Prostate gland (tissue), 2 donors: Measurements from ENCODE around the gene ATG4B. TPM values are rescaled to one million over a fixed set of nuclear protein-coding genes. Genes with fewer than 3 reads are reported as not detected.

Experiments used
- DNase-seq: peaks from one replicate; pipeline ENCODE4 v3.0.0-alpha.2; 2019; ENCODE audit warnings: low spot score
- H3K27ac ChIP-seq, 2 donors: fragments of 200-600 bp; sonication (generic); 2 replicates each; pipeline ENCODE4 v1.5.1; 2017 to 2019
- H3K27me3 ChIP-seq: fragments of 200-600 bp; sonication (generic); replicated peaks from 2 replicates; pipeline ENCODE4 v1.5.1; 2019; ENCODE audit not compliant: insufficient read depth
- H3K36me3 ChIP-seq, 2 donors: fragments of 200-600 bp; sonication (generic); 1 replicate in 1 of 2; 2 replicates in 1 of 2; pipeline versions ENCODE4 v1.5.1 to v1.8.1; 2017 to 2019
- H3K4me1 ChIP-seq: fragments of 200-600 bp; sonication (generic); replicated peaks from 2 replicates; pipeline ENCODE4 v1.5.1; 2019
- H3K4me3 ChIP-seq, 2 donors: fragments of 200-600 bp; sonication (generic); 2 replicates each; pipeline ENCODE4 v1.5.1; 2017 to 2019
- H3K9me3 ChIP-seq: fragments of 200-600 bp; sonication (generic); 2 replicates; pipeline ENCODE4 v1.5.1; 2017
- CTCF ChIP-seq, 4 experiments: fragments of 200-600 bp in 2 of 4; fragments of 450-650 bp in 2 of 4; sonication (generic) in 2 of 4; IDR thresholded peaks; 1 replicate in 3 of 4; 2 replicates in 1 of 4; pipeline ENCODE4 v1.5.1; 2016 to 2019; ENCODE audit warnings: antibody characterized with exemption in 4 of 4, mild to moderate bottlenecking in 2 of 4, moderate library complexity in 2 of 4
- POLR2A ChIP-seq: fragments of 450-650 bp; IDR thresholded peaks from one replicate; pipeline ENCODE4 v1.6.1; 2016; ENCODE audit warnings: antibody characterized with exemption, mild to moderate bottlenecking
- POLR2AphosphoS5 ChIP-seq: sonication (generic); formaldehyde crosslinking; IDR thresholded peaks from one replicate; pipeline ENCODE4 v1.6.1; 2017; ENCODE audit warnings: antibody characterized with exemption
- WGBS: methylation state at CpG from one replicate; pipeline ENCODE4 v1.1.5; 2018; 5-methylcytosine and 5-hydroxymethylcytosine counted together
- intact Hi-C: fragments of 100-400 bp; cut with DNase I; formaldehyde crosslinking; loops from one replicate; pipeline ENCODE4 v1.14.2; 2022
- total RNA-seq, 2 donors: library from RNA; depleted of rRNA; stranded (reverse); fragments of >200 nt; gene quantifications; one replicate each; pipeline ENCODE4 v1.1.0, GENCODE V29; 2016

ATG4B gene
- total RNA-seq, 2 donors from 2014 or later = 63.9 to 162 TPM

- 97% methylated on average over 4 of the region's 4 CpGs for WGBS
- Histone ChIP-seq H3K36me3 (no peaks in the 10 kb centered on the region), H3K4me3 (no peak overlapping the region), H3K27ac (no peak overlapping the region), H3K27me3 (no peaks in the 10 kb centered on the region), H3K9me3 (no peaks in the 10 kb centered on the region), H3K4me1 (no peaks in the 10 kb centered on the region)
- no peak for TF ChIP-seq POLR2AphosphoS5
- TF ChIP-seq CTCF (IDR thresholded peaks at IDR 0.05) = no peak
- TF ChIP-seq POLR2A = no peak
- no peak for DNase-seq
- intact Hi-C loops = no loop called here
These were observed 58.2 kb downstream of the ATG4B start for GRCh38 chr2:241695651-241696050.

DNA sequence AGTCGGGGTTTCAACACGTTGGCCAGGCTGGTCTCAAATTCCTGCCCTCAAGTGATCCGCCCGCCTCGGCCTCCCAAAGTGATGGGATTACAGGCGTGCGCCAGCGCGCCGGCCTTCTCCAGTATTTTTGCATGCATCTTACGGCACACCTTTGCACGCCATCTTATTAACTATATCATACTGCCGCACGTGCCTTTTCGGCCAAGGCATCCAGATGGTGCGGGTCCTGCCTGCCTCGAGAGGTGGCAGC lies 63.6 kb downstream of the ATG4B start:
- TF ChIP-seq POLR2A = no peak
- TF ChIP-seq CTCF (IDR thresholded peaks at IDR 0.05) = peak in 3 of 4 experiments; percentile 32 to 71 (median 65)
- peak; percentile 79 for TF ChIP-seq POLR2AphosphoS5
- Histone ChIP-seq H3K27ac (peak overlapping the region; percentile 89 to 90), H3K36me3 (peaks cover 0 to 2% of the 10 kb centered on the region in 2 donors), H3K4me1 (peaks cover 7% of the 10 kb centered on the region), H3K27me3 (no peaks in the 10 kb centered on the region), H3K4me3 (peak overlapping the region; percentile 92 to 96), H3K9me3 (no peaks in the 10 kb centered on the region)
- intact Hi-C loops = loop anchor here (5.0 kb wide), 1 partner anchor 181 kb away; no protein-coding TSS in a partner anchor
- WGBS = 5% methylated on average over 17 of the region's 17 CpGs
- no peak for DNase-seq

DNA sequence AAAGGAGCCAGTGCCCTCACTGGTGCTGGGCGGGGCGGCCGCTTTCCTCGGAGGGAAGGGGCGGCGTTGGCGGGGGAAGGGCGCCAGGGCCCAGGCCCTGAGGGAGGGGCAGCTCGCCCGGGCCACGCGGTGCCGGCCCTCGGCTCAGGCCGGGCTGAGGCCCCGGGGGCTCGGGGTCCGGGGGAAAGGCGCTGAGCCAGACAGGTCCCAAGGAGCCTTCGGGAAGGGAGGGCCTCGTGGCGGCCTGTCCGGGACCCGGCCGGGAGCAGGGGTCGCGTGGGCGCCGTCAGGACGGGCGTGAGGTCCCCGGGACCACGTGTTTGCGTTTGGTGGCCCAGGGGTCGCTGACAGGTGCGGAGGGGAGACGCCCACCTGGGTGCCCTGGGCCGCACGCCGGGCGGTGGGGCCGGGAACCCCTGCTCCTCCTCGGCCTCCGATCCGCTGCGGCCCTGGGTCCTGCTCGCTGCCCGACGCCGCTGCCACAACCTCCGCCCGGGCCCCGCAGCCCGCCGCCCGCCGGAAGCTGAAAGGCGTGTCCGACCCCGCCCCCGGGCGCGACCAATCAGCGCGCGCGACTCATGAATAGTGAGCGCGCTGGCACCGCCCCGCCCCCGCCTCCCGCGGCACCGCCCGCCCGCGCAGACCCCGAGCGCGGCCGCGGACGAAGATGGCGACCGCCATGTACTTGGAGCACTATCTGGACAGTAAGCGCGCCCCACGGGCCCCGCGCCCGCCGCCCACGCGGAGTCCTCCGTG lies 64.1 kb downstream of the ATG4B start, which contains the start of gene ING5:
ING5 (plus strand) TSS at position 641 of the 756 bp plus-strand sequence; CDS start at position 668, 27 bp downstream.
- TF ChIP-seq POLR2AphosphoS5 = peak; percentile 3
- TF ChIP-seq POLR2A = peak; percentile 51
- no peak for TF ChIP-seq CTCF (IDR thresholded peaks at IDR 0.05)
- H3K27ac ChIP-seq = peak within 1 kb of the TSS; percentile 89 to 90
- no peaks in the 10 kb centered on the region for H3K9me3 ChIP-seq
- WGBS = 1% methylated on average over 16 of the region's 96 CpGs
- intact Hi-C loops = loop anchor here (5.0 kb wide), 1 partner anchor 181 kb away; no protein-coding TSS in a partner anchor
- peak within 1 kb of the TSS; percentile 92 to 96 for H3K4me3 ChIP-seq
- H3K27me3 ChIP-seq = no peaks in the 10 kb centered on the region
- peaks cover 7% of the 10 kb centered on the region for H3K4me1 ChIP-seq
- peak; percentile 96 for DNase-seq
- H3K36me3 ChIP-seq = peaks cover 0 to 4% of the 10 kb centered on the region in 2 donors

DNA sequence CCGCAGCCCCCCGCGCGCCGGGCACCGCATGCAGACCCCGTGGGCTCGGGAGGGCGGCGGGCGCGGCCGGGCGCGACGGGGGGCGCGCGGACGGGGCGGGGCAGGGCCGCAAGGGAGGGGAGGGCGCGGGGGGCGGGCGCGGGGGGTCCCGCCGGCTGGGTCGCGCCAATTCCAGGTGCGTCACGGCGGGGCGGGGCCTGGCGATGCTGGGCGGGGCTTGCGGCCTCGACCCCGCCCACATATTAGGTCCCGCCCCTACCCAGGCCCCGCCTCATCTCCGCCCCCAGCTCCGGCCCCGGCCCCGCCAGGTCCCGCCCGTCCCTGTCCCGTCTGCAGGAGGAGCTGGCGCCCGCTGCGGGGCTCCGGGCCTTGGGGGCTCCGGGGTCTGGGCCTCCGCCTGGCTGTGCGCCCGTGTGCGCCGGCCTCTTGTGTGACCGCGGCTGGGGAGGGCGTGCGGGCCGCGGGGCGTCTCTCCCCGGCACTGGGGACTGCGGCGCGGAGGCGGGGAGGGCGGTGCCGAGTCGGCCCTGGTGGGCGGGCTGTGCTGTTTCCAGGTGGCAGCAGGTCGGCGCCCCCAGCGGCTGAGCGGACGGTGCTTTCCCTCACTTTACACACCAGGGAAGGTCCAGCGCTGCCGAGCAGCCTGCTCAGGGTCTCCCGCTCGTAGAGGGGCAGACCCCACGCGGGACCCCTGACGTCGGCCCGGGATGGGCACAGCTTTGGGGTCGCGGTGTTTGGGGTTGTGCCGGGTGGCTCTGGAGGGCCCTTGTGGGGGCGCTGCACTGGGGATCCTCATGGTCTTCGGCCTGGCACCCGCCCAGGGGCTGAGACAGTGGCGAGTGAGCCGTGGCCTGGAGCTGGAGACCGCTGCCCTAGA lies 64.9 kb downstream of the ATG4B start:
- H3K27ac ChIP-seq = peak overlapping the region; percentile 89 to 90
- intact Hi-C loops = loop anchor here (5.0 kb wide), 1 partner anchor 180 kb away; no protein-coding TSS in a partner anchor
- 1% methylated on average over 49 of the region's 98 CpGs for WGBS
- TF ChIP-seq CTCF (IDR thresholded peaks at IDR 0.05) = peak in 3 of 4 experiments; percentile 16 to 58 (median 49)
- no peak for TF ChIP-seq POLR2AphosphoS5
- no peak for TF ChIP-seq POLR2A
- H3K9me3 ChIP-seq = no peaks in the 10 kb centered on the region
- no peaks in the 10 kb centered on the region for H3K27me3 ChIP-seq
- peak; percentile 85 for DNase-seq
- H3K4me3 ChIP-seq = peak overlapping the region; percentile 92 to 96
- H3K36me3 ChIP-seq = peaks cover 0 to 4% of the 10 kb centered on the region in 2 donors
- peaks cover 7% of the 10 kb centered on the region for H3K4me1 ChIP-seq
